Measurements from ENCODE around the gene NPY. TPM values are rescaled to one million over a fixed set of nuclear protein-coding genes. Genes with fewer than 3 reads are reported as not detected.

NPY gene
- total RNA-seq, 1 donor from 2014 or later, result 0.57 TPM

GRCh38 chr7:24291271-24291670 is 7.3 kb downstream of the NPY start:
- H3K9me3 ChIP-seq (ENCODE audit: insufficient read depth, low read depth, low read length), result no peaks in the 10 kb centered on the region
- H3K27me3 Mint-ChIP-seq (ENCODE audit: low read depth, unreplicated experiment), result peaks cover 13% of the 10 kb centered on the region
- peaks cover 5% of the 10 kb centered on the region for H3K4me1 Mint-ChIP-seq (ENCODE audit: low read depth, unreplicated experiment)
- H3K27ac Mint-ChIP-seq (ENCODE audit: unreplicated experiment), result no peak overlapping the region
- no peak overlapping the region for H3K27ac ChIP-seq (ENCODE audit: low read depth, low read length)
- no peak overlapping the region for H2AFZ ChIP-seq (ENCODE audit: low read depth, low read length)
- H3K4me3 ChIP-seq (ENCODE audit: insufficient read depth, low read depth, low read length), result no peak overlapping the region
- no peak overlapping the region for H3K4me3 Mint-ChIP-seq (ENCODE audit: unreplicated experiment)
- H3K27me3 ChIP-seq (ENCODE audit: insufficient read depth, low read length), result peaks cover 15% of the 10 kb centered on the region
- no peak overlapping the region for H3K9ac ChIP-seq (ENCODE audit: low read length)
- no peaks in the 10 kb centered on the region for H3K79me2 ChIP-seq (ENCODE audit: insufficient read depth, low read length)
- H3K4me2 ChIP-seq (ENCODE audit: low read length), result no peak overlapping the region
- H3K36me3 ChIP-seq (ENCODE audit: insufficient read depth, low read length), result no peaks in the 10 kb centered on the region
- TF ChIP-seq EZH2 (IDR thresholded peaks at IDR 0.05; ENCODE audit: insufficient read depth, low read length), result no peak
- TF ChIP-seq, protein P1, sequence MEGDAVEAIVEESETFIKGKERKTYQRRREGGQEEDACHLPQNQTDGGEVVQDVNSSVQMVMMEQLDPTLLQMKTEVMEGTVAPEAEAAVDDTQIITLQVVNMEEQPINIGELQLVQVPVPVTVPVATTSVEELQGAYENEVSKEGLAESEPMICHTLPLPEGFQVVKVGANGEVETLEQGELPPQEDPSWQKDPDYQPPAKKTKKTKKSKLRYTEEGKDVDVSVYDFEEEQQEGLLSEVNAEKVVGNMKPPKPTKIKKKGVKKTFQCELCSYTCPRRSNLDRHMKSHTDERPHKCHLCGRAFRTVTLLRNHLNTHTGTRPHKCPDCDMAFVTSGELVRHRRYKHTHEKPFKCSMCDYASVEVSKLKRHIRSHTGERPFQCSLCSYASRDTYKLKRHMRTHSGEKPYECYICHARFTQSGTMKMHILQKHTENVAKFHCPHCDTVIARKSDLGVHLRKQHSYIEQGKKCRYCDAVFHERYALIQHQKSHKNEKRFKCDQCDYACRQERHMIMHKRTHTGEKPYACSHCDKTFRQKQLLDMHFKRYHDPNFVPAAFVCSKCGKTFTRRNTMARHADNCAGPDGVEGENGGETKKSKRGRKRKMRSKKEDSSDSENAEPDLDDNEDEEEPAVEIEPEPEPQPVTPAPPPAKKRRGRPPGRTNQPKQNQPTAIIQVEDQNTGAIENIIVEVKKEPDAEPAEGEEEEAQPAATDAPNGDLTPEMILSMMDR (IDR thresholded peaks at IDR 0.05; ENCODE audit: insufficient read depth, low read depth, low read length), result no peak
- no peaks in the 10 kb centered on the region for H3K4me1 ChIP-seq (ENCODE audit: insufficient read depth, low read length)
- H3K9me3 Mint-ChIP-seq (ENCODE audit: unreplicated experiment), result no peaks in the 10 kb centered on the region
- DNase-seq (ENCODE audit: low read depth), result no peak
- no peaks in the 10 kb centered on the region for H4K20me1 ChIP-seq (ENCODE audit: insufficient read depth, low read length)
- no peaks in the 10 kb centered on the region for H3K36me3 Mint-ChIP-seq (ENCODE audit: low read depth, unreplicated experiment)
- no peak for FAIRE-seq

DNA sequence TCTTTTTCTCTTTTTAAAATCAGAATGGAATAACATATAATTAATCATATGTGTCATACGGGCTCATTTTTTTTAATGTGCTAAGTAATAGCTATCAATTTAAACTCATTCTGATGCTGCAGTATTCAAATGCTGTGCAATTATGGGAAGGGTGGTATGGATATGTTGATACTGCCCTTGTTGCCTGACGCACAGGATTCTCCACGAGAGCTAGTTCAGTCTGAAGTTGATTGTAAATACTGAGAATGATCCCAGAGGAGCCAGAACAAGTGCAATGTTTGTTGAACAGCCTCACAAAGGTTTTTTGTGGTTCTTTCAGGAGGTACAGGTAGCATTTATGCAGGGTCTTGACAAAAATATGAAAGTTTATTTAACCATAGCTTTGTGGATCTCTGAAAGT is 13.4 kb downstream of the NPY start:
- H3K4me3 ChIP-seq (ENCODE audit: insufficient read depth, low read depth, low read length), result no peak overlapping the region
- H3K27me3 ChIP-seq (ENCODE audit: insufficient read depth, low read length), result no peaks in the 10 kb centered on the region
- H4K20me1 ChIP-seq (ENCODE audit: insufficient read depth, low read length), result no peaks in the 10 kb centered on the region
- H3K4me1 ChIP-seq (ENCODE audit: insufficient read depth, low read length), result no peaks in the 10 kb centered on the region
- no peaks in the 10 kb centered on the region for H3K79me2 ChIP-seq (ENCODE audit: insufficient read depth, low read length)
- no peak for FAIRE-seq
- H3K9ac ChIP-seq (ENCODE audit: low read length), result no peak overlapping the region
- Mint-ChIP-seq H3K4me1 (ENCODE audit: low read depth, unreplicated experiment) (no peaks in the 10 kb centered on the region), H3K27me3 (ENCODE audit: low read depth, unreplicated experiment) (no peaks in the 10 kb centered on the region), H3K36me3 (ENCODE audit: low read depth, unreplicated experiment) (no peaks in the 10 kb centered on the region), H3K27ac (ENCODE audit: unreplicated experiment) (no peak overlapping the region), H3K9me3 (ENCODE audit: unreplicated experiment) (peaks cover 2% of the 10 kb centered on the region), H3K4me3 (ENCODE audit: unreplicated experiment) (no peak overlapping the region)
- no peak for DNase-seq (ENCODE audit: low read depth)
- no peak overlapping the region for H2AFZ ChIP-seq (ENCODE audit: low read depth, low read length)
- H3K9me3 ChIP-seq (ENCODE audit: insufficient read depth, low read depth, low read length), result no peaks in the 10 kb centered on the region
- no peak overlapping the region for H3K27ac ChIP-seq (ENCODE audit: low read depth, low read length)
- H3K36me3 ChIP-seq (ENCODE audit: insufficient read depth, low read length), result no peaks in the 10 kb centered on the region
- no peak overlapping the region for H3K4me2 ChIP-seq (ENCODE audit: low read length)
- TF ChIP-seq EZH2 (IDR thresholded peaks at IDR 0.05; ENCODE audit: insufficient read depth, low read length), result no peak
- TF ChIP-seq, protein P1 (IDR thresholded peaks at IDR 0.05; ENCODE audit: insufficient read depth, low read depth, low read length), result no peak

DNA sequence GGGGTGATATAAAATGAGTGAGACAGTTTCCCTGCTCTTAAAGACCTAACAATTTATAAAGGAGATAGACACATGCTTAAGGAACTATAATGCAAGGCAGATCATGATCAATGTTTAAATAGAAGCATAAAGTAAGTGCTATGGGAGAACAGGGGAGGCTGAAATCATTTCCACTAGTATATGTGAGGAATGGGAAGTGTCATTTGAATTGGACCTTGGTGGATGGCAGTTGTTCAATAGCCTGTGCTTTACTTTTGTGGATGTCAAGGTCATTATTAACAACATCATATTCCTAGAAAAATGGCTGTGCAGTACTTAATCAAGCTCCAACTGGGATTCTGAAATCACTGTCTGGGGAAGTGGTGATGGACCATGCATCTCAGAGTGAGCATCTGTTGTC is 14.7 kb downstream of the NPY start:
- TF ChIP-seq, protein P1 (IDR thresholded peaks at IDR 0.05; ENCODE audit: insufficient read depth, low read depth, low read length), result no peak
- no peak for TF ChIP-seq EZH2 (IDR thresholded peaks at IDR 0.05; ENCODE audit: insufficient read depth, low read length)
- no peak for DNase-seq (ENCODE audit: low read depth)
- no peak overlapping the region for H3K4me3 ChIP-seq (ENCODE audit: insufficient read depth, low read depth, low read length)
- no peaks in the 10 kb centered on the region for H4K20me1 ChIP-seq (ENCODE audit: insufficient read depth, low read length)
- FAIRE-seq, result no peak
- Mint-ChIP-seq H3K4me3 (ENCODE audit: unreplicated experiment) (no peak overlapping the region), H3K36me3 (ENCODE audit: low read depth, unreplicated experiment) (no peaks in the 10 kb centered on the region), H3K4me1 (ENCODE audit: low read depth, unreplicated experiment) (no peaks in the 10 kb centered on the region), H3K27me3 (ENCODE audit: low read depth, unreplicated experiment) (no peaks in the 10 kb centered on the region), H3K27ac (ENCODE audit: unreplicated experiment) (no peak overlapping the region), H3K9me3 (ENCODE audit: unreplicated experiment) (peaks cover 2% of the 10 kb centered on the region)
- H3K79me2 ChIP-seq (ENCODE audit: insufficient read depth, low read length), result no peaks in the 10 kb centered on the region
- H3K36me3 ChIP-seq (ENCODE audit: insufficient read depth, low read length), result no peaks in the 10 kb centered on the region
- no peaks in the 10 kb centered on the region for H3K27me3 ChIP-seq (ENCODE audit: insufficient read depth, low read length)
- H3K4me1 ChIP-seq (ENCODE audit: insufficient read depth, low read length), result no peaks in the 10 kb centered on the region
- H3K9me3 ChIP-seq (ENCODE audit: insufficient read depth, low read depth, low read length), result no peaks in the 10 kb centered on the region
- no peak overlapping the region for H3K27ac ChIP-seq (ENCODE audit: low read depth, low read length)
- H3K4me2 ChIP-seq (ENCODE audit: low read length), result no peak overlapping the region
- no peak overlapping the region for H2AFZ ChIP-seq (ENCODE audit: low read depth, low read length)
- H3K9ac ChIP-seq (ENCODE audit: low read length), result no peak overlapping the region

Data from astrocyte (in vitro differentiated cells and primary cell).